Measurements from ENCODE around the gene ACOT12. TPM values are rescaled to one million over a fixed set of nuclear protein-coding genes. Genes with fewer than 3 reads are reported as not detected.

ACOT12 gene
- total and polyA plus RNA-seq, 9 of the 15 experiments (the other 6 are each of a cell fraction or from before 2014, with no cell fraction given), result 0.03 TPM; not detected in 8

DNA sequence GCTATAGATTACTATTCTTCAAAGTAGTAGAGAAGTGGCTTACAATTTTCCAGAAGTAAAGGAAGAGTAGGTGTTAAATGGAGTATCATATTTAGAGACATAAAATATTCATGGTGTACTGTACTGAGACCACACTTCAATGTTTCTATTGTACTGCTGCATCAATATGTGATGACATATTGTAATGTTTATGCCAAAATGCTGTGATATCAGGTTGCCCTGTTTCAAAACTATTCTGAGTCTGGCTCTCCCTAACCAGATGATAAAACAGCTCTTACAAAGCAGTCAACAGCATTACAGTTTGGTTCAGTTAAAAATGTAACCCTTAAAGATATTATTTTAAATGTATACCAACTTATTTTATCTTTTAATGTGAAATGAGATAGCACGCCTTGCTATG lies 30.8 kb upstream of the ACOT12 start (continued):
- no peak for TF ChIP-seq SMARCA4 (IDR thresholded peaks at IDR 0.05)
- no peak for TF ChIP-seq HIVEP1 (CRISPR knock-in tag; IDR thresholded peaks at IDR 0.05)
- TF ChIP-seq TCF7L2 (IDR thresholded peaks at IDR 0.05; ENCODE audit: low read depth, low read length), result no peak
- TF ChIP-seq, protein P1, sequence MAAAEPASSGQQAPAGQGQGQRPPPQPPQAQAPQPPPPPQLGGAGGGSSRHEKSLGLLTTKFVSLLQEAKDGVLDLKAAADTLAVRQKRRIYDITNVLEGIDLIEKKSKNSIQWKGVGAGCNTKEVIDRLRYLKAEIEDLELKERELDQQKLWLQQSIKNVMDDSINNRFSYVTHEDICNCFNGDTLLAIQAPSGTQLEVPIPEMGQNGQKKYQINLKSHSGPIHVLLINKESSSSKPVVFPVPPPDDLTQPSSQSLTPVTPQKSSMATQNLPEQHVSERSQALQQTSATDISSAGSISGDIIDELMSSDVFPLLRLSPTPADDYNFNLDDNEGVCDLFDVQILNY (CRISPR knock-in tag; IDR thresholded peaks at IDR 0.05), result no peak
- no peak for TF ChIP-seq HLTF (IDR thresholded peaks at IDR 0.05)

DNA sequence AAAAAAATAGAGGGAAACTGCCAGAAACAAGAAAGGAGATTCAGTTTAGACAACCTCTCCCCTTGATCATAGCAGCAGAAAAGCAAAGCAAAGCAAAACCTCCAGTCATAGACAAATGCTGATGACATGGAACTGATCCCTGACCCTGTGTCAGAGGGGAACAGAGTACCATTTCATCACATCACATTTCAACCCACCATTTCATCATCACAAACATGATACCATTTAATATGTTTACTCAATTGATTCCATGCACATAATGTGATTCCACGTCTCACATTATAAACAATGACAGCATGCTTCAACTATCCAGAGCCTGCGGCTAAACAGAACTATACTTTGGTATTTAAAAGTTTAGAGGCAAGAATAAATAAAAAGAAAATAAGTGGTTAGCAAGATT lies 28.7 kb upstream of the ACOT12 start:
- in situ Hi-C loops (cut with MboI), result loop anchor here (10.0 kb wide), 1 partner anchor 422 kb away; no protein-coding TSS in a partner anchor
- H3K79me2 ChIP-seq (ENCODE audit: control insufficient read depth, insufficient read depth, low read length), result no peaks in the 10 kb centered on the region
- no peaks in the 10 kb centered on the region for H3K9me1 ChIP-seq (ENCODE audit: control insufficient read depth, insufficient read depth, low read length)
- H3K9ac ChIP-seq (ENCODE audit: insufficient read depth in 1 of 2, low read depth in 2 of 2, low read length in 2 of 2), result no peak overlapping the region
- 96% methylated on average over 2 of the region's 2 CpGs for WGBS (ENCODE audit: insufficient coverage, low coverage, missing lambda C conversion rate)
- BruUV-seq (replicated peaks), result no TSS peak
- no peak overlapping the region for H3K27ac ChIP-seq (ENCODE audit: extremely low read depth, low read depth, low read length)
- DNase-seq (ENCODE audit: extremely low read depth in 1 of 4, low spot score in 3 of 4) (no peak), FAIRE-seq (no peak), ATAC-seq (no peak)
- H3K4me2 ChIP-seq (ENCODE audit: insufficient read depth, low read length), result no peak overlapping the region
- no peaks in the 10 kb centered on the region for H4K20me1 ChIP-seq (replicated peaks; ENCODE audit: control insufficient read depth, insufficient read depth, low read length)
- H3K36me3 ChIP-seq (ENCODE audit: control insufficient read depth, insufficient read depth, low read length), result 0 out of 3 replicates have a peak, but pooled peaks cover 5% of the 10 kb centered on the region
- CTCF ChIA-PET (ENCODE audit: low intra/inter-chr PET ratio), result no interaction called here
- peaks cover 0 to 8% of the 10 kb centered on the region in 2 experiments; a peak in 3 of 5 replicates for H3K4me1 ChIP-seq (replicated peaks in 1 of 2; ENCODE audit: control insufficient read depth in 2 of 2, insufficient read depth in 2 of 2, low read length in 2 of 2)
- H2AFZ ChIP-seq (ENCODE audit: low read depth, low read length), result no peak overlapping the region
- no peak overlapping the region for H3K4me3 ChIP-seq
- no peaks in the 10 kb centered on the region for H3K27me3 ChIP-seq (ENCODE audit: control insufficient read depth in 2 of 2, insufficient read depth in 2 of 2, low read length in 2 of 2)
- POLR2A ChIA-PET, result no interaction called here
- no peaks in the 10 kb centered on the region for H3K9me3 ChIP-seq (replicated peaks; ENCODE audit: control insufficient read depth, insufficient read depth, low read depth, low read length)
- intact Hi-C loops (cut with micrococcal nuclease), result loop anchor here (10.0 kb wide), 1 partner anchor 82 kb away; no protein-coding TSS in a partner anchor
- TF ChIP-seq, protein P2, sequence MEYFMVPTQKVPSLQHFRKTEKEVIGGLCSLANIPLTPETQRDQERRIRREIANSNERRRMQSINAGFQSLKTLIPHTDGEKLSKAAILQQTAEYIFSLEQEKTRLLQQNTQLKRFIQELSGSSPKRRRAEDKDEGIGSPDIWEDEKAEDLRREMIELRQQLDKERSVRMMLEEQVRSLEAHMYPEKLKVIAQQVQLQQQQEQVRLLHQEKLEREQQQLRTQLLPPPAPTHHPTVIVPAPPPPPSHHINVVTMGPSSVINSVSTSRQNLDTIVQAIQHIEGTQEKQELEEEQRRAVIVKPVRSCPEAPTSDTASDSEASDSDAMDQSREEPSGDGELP (CRISPR knock-in tag; IDR thresholded peaks at IDR 0.05; ENCODE audit: borderline replicate concordance), result no peak
- TF ChIP-seq, protein P3, sequence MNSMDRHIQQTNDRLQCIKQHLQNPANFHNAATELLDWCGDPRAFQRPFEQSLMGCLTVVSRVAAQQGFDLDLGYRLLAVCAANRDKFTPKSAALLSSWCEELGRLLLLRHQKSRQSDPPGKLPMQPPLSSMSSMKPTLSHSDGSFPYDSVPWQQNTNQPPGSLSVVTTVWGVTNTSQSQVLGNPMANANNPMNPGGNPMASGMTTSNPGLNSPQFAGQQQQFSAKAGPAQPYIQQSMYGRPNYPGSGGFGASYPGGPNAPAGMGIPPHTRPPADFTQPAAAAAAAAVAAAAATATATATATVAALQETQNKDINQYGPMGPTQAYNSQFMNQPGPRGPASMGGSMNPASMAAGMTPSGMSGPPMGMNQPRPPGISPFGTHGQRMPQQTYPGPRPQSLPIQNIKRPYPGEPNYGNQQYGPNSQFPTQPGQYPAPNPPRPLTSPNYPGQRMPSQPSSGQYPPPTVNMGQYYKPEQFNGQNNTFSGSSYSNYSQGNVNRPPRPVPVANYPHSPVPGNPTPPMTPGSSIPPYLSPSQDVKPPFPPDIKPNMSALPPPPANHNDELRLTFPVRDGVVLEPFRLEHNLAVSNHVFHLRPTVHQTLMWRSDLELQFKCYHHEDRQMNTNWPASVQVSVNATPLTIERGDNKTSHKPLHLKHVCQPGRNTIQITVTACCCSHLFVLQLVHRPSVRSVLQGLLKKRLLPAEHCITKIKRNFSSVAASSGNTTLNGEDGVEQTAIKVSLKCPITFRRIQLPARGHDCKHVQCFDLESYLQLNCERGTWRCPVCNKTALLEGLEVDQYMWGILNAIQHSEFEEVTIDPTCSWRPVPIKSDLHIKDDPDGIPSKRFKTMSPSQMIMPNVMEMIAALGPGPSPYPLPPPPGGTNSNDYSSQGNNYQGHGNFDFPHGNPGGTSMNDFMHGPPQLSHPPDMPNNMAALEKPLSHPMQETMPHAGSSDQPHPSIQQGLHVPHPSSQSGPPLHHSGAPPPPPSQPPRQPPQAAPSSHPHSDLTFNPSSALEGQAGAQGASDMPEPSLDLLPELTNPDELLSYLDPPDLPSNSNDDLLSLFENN (IDR thresholded peaks at IDR 0.05; ENCODE audit: low read depth in 2 of 2, low read length in 2 of 2), result no peak
- TF ChIP-seq, protein P4, sequence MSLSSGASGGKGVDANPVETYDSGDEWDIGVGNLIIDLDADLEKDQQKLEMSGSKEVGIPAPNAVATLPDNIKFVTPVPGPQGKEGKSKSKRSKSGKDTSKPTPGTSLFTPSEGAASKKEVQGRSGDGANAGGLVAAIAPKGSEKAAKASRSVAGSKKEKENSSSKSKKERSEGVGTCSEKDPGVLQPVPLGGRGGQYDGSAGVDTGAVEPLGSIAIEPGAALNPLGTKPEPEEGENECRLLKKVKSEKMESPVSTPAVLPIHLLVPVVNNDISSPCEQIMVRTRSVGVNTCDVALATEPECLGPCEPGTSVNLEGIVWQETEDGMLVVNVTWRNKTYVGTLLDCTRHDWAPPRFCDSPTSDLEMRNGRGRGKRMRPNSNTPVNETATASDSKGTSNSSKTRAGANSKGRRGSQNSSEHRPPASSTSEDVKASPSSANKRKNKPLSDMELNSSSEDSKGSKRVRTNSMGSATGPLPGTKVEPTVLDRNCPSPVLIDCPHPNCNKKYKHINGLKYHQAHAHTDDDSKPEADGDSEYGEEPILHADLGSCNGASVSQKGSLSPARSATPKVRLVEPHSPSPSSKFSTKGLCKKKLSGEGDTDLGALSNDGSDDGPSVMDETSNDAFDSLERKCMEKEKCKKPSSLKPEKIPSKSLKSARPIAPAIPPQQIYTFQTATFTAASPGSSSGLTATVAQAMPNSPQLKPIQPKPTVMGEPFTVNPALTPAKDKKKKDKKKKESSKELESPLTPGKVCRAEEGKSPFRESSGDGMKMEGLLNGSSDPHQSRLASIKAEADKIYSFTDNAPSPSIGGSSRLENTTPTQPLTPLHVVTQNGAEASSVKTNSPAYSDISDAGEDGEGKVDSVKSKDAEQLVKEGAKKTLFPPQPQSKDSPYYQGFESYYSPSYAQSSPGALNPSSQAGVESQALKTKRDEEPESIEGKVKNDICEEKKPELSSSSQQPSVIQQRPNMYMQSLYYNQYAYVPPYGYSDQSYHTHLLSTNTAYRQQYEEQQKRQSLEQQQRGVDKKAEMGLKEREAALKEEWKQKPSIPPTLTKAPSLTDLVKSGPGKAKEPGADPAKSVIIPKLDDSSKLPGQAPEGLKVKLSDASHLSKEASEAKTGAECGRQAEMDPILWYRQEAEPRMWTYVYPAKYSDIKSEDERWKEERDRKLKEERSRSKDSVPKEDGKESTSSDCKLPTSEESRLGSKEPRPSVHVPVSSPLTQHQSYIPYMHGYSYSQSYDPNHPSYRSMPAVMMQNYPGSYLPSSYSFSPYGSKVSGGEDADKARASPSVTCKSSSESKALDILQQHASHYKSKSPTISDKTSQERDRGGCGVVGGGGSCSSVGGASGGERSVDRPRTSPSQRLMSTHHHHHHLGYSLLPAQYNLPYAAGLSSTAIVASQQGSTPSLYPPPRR (CRISPR knock-in tag; IDR thresholded peaks at IDR 0.05; ENCODE audit: borderline replicate concordance), result no peak
- TF ChIP-seq NFE2L1 (tag; IDR thresholded peaks at IDR 0.05; ENCODE audit: borderline replicate concordance, low read depth) (no peak), SPI1 (IDR thresholded peaks at IDR 0.05; ENCODE audit: borderline replicate concordance, low read depth, low read length) (no peak), MEF2D (tag; conservative IDR thresholded peaks at IDR 0.05; ENCODE audit: low read depth) (no peak)

Measured in K562 (cell line).